Lower leg skin (tissue), 4 donors: Measurements from ENCODE around the gene ARPC1A. TPM values are rescaled to one million over a fixed set of nuclear protein-coding genes. Genes with fewer than 3 reads are reported as not detected.
"Not testable (repeated sequence)": the region's sequence is repeated elsewhere in the genome, so short reads cannot be mapped to it uniquely, and the experiment has no call there.

Experiments used
- DNase-seq, 2 donors: peaks; one replicate each; pipeline ENCODE4 v3.0.0-alpha.2; 2019; ENCODE audit warnings: low spot score in 2 of 2
- H3K4me3 ChIP-seq: fragments of 200-600 bp; sonication (generic); 2 replicates; pipeline ENCODE4 v1.5.1; 2017; ENCODE audit warnings: mild to moderate bottlenecking, low read depth; ENCODE audit not compliant: poor library complexity, severe bottlenecking
- POLR2A ChIP-seq, 2 donors: fragments of 450-650 bp; IDR thresholded peaks; one replicate each; pipeline ENCODE4 v1.6.1; 2016 to 2017; ENCODE audit warnings: antibody characterized with exemption in 2 of 2, mild to moderate bottlenecking in 1 of 2, moderate library complexity in 1 of 2
- WGBS, 2 donors: methylation state at CpG; one replicate each; pipeline ENCODE4 v1.1.5; 2018; 5-methylcytosine and 5-hydroxymethylcytosine counted together
- intact Hi-C: fragments of 100-400 bp; cut with DNase I; formaldehyde crosslinking; loops from one replicate; pipeline ENCODE4 v1.15.0; 2023; ENCODE audit warnings: low total_unique reads
- total RNA-seq, 4 donors: library from RNA; depleted of rRNA; stranded (reverse); fragments of >200 nt; gene quantifications; one replicate each; pipeline ENCODE4 v1.1.0, GENCODE V29; 2016
- TF ChIP-seq, protein P1 (sequence below), 3 donors: fragments of 450-650 bp; IDR thresholded peaks; one replicate each; pipeline ENCODE4 v1.5.1; 2016; ENCODE audit warnings: antibody characterized with exemption in 3 of 3, mild to moderate bottlenecking in 3 of 3, moderate library complexity in 2 of 3

The ARPC1A gene
- total RNA-seq, 4 donors from 2014 or later, result 108 to 140 (median 123) TPM

DNA sequence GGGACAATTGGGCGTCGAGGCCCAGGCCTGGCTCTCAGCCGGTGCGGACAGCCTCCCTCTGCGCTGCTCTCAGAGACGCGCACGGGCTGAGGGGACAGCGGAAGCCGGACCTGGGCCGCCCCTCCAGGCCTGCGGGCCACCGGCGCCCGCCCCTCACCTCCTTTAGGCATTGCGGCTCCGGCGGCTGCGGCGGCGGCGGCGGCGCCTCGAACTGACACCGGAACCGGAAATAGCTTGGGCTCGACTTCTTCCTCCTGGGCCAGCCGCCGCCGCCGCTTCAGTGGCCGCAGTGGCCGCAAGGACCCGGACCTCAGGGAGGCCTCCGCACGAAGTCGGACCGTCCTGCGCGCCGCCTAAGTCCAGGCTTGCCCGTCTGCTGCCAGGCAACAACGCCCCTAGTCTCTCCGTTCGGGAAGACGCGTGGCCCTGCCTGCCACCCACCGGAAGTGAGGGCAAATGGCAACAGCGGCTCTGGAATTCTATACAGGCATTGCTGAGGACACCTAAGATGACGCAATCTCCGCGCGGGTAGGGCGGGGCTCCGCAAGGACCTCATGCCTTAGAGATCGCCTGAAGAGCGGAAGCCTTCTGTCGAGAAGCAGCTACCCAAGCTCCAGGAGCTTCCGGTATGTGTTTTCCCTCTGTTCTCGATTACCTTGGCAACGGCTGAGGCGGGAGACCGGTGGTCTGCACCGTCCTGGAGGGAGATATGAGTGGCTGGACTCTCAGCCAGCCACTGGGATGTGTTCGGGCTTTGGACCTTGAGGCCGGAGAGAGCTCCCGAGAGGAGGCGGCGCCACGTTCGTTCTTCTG, 82.9 kb downstream of the ARPC1A start, which contains the start of the genes BUD31 and PDAP1:
Gene BUD31 (plus strand): TSS at position 591 of the 813 bp plus-strand sequence. CDS start 2,124 bp downstream, outside the sequence.
Gene PDAP1 (minus strand): TSS at position 219 of the 813 bp plus-strand sequence. CDS start 49 bp downstream, at position 170.
- peak within 1 kb of the TSS; percentile 98 for H3K4me3 ChIP-seq
- TF ChIP-seq POLR2A (IDR thresholded peaks at IDR 0.05), result peak in 1 of 2 donors; percentile 47
- TF ChIP-seq, protein P1, sequence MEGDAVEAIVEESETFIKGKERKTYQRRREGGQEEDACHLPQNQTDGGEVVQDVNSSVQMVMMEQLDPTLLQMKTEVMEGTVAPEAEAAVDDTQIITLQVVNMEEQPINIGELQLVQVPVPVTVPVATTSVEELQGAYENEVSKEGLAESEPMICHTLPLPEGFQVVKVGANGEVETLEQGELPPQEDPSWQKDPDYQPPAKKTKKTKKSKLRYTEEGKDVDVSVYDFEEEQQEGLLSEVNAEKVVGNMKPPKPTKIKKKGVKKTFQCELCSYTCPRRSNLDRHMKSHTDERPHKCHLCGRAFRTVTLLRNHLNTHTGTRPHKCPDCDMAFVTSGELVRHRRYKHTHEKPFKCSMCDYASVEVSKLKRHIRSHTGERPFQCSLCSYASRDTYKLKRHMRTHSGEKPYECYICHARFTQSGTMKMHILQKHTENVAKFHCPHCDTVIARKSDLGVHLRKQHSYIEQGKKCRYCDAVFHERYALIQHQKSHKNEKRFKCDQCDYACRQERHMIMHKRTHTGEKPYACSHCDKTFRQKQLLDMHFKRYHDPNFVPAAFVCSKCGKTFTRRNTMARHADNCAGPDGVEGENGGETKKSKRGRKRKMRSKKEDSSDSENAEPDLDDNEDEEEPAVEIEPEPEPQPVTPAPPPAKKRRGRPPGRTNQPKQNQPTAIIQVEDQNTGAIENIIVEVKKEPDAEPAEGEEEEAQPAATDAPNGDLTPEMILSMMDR (IDR thresholded peaks at IDR 0.05), result no peak
- intact Hi-C loops, result no loop called here
- 0% methylated on average over 41 to 49 of the region's 72 CpGs for WGBS, 2 donors
- DNase-seq, result peak; percentile 94 to 99

GRCh38 chr7:99409192-99409572, 83.5 kb downstream of the ARPC1A start:
- intact Hi-C loops, result no loop called here
- no peak for DNase-seq
- TF ChIP-seq, protein P1 (IDR thresholded peaks at IDR 0.05), result no peak
- no peak for TF ChIP-seq POLR2A (IDR thresholded peaks at IDR 0.05)
- WGBS, 2 donors, result 0 to 1% methylated on average over 18 of the region's 18 CpGs
- H3K4me3 ChIP-seq, result peak overlapping the region; percentile 98

DNA sequence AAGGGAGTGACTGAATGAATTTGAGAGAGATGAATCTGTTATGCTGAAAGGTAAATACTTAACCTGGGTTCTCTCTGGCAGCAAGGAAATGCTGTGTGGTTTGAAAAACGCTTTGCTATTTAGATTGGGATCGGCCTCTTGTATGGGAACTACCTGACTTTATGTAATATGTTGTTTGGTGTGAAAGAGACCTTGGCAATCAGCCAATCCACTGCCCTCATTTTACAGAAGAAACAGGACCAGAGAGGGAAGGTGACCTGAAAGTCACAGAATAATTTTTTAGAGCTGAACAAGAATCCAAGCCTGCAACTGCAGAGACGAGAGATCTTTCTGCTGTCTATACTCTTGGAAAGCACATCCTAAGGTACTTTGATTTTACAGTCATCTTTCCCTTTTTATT, 84.1 kb downstream of the ARPC1A start:
- intact Hi-C loops, result no loop called here
- no peak for DNase-seq
- TF ChIP-seq, protein P1 (IDR thresholded peaks at IDR 0.05), result no peak
- TF ChIP-seq POLR2A (IDR thresholded peaks at IDR 0.05), result no peak
- no peak overlapping the region for H3K4me3 ChIP-seq
- WGBS, 2 donors, result 35% methylated on average over 3 of the region's 3 CpGs

DNA sequence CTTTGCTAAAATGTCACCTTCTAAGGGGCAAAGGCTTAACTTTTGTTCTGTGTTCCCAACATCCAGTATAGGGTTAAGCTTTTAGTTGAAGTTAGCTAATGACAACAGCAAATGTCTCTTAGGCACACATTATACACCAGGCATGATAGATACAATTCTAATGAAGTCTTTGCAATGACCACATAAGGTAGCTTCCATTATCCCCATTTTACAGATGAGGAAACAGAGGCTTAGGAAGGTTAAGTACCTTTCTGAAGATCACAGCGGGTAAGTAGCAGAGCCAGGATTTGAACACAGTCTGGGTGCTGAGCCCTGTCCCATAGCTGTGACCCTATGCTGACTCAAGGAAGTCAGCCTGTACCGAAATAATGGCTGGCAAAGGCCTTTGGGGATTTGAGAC, 84.9 kb downstream of the ARPC1A start:
- no peak for DNase-seq
- no peak overlapping the region for H3K4me3 ChIP-seq
- intact Hi-C loops, result no loop called here
- TF ChIP-seq, protein P1 (IDR thresholded peaks at IDR 0.05), result no peak
- TF ChIP-seq POLR2A (IDR thresholded peaks at IDR 0.05), result no peak
- WGBS, 2 donors, result 88 to 94% methylated on average over 2 of the region's 2 CpGs

DNA sequence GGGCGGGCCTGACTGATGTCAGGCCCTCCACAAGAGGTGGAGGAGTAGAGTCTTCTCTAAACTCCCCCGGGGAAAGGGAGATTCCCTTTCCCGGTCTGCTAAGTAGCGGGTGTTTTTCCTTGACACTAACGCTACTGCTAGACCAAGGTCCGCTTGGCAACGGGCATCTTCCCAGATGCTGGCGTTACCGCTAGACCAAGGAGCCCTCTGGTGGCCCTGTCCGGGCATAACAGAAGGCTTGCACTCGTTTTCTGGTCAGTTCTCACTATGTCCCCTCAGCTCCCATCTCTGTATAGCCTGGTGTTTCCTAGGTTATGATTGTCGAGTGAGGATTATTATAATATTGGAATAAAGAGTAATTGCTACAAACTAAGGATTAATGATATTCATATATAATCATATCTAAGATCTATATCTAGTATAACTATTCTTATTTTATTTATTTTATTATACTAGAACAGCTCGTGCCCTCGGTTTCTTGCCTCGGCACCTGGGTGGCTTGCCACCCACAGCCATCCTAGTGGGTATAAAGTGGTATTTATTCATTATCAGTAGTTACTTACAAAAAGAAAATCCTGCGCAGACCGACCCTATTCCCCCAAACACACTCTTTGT, 89.9 kb downstream of the ARPC1A start:
- H3K4me3 ChIP-seq, intact Hi-C loops: not testable (repeated sequence)
- 58 to 60% methylated on average over 17 of the region's 17 CpGs for WGBS, 2 donors
- peak in 1 of 2 donors; percentile 40 for DNase-seq

Other genes with a start within 250 kb of the ARPC1A start
- gene SMURF1, start 181.8 kb upstream of the ARPC1A start, total RNA-seq, result 10 to 100 TPM; 26.8 to 44.7 (median 31.5) TPM
- gene KPNA7, start 117.8 kb upstream of the ARPC1A start, total RNA-seq, result under 1 TPM in 1 of 4 donors, not detected in 3; 0.26 TPM
- not detected for gene MYH16, start 53.1 kb upstream of the ARPC1A start, total RNA-seq
- gene ARPC1B, start 48.8 kb downstream of the ARPC1A start, total RNA-seq, result 10 to 100 TPM; 51.4 to 83.1 (median 54.3) TPM
- gene PDAP1, start 82.7 kb downstream of the ARPC1A start, total RNA-seq, result 10 to 100 TPM; 64.8 to 81.8 (median 73.9) TPM
- 10 to 100 TPM; 48.2 to 71.0 (median 58.5) TPM for gene BUD31, start 83.1 kb downstream of the ARPC1A start, total RNA-seq
- 10 to 100 TPM in 1 of 4 donors, 1 to 10 TPM in 3; 8.5 to 14.2 (median 9.5) TPM for gene PTCD1, start 112.9 kb downstream of the ARPC1A start, total RNA-seq
- 10 to 100 TPM; 23.7 to 41.6 (median 28.3) TPM for gene CPSF4, start 113.0 kb downstream of the ARPC1A start, total RNA-seq
- 100 to 1,000 TPM; 332 to 806 (median 519) TPM for gene ATP5MF, start 140.3 kb downstream of the ARPC1A start, total RNA-seq
- gene ZNF789, start 147.0 kb downstream of the ARPC1A start, total RNA-seq, result 1 to 10 TPM; 1.9 to 5.3 (median 3.3) TPM
- gene ZNF394, start 174.4 kb downstream of the ARPC1A start, total RNA-seq, result 10 to 100 TPM; 26.2 to 55.0 (median 40.5) TPM
- 1 to 10 TPM; 3.9 to 6.7 (median 5.7) TPM for gene ZKSCAN5, start 178.8 kb downstream of the ARPC1A start, total RNA-seq
- 1 to 10 TPM; 4.3 to 8.8 (median 6.5) TPM for gene FAM200A, start 226.2 kb downstream of the ARPC1A start, total RNA-seq
- gene ZNF655, start 232.7 kb downstream of the ARPC1A start, total RNA-seq, result 100 to 1,000 TPM; 102 to 261 (median 114) TPM